Measurements from ENCODE around the gene SLC6A3.
"Not testable (repeated sequence)": the region's sequence is repeated elsewhere in the genome, so short reads cannot be mapped to it uniquely, and the experiment has no call there.

Gene SLC6A3

DNA sequence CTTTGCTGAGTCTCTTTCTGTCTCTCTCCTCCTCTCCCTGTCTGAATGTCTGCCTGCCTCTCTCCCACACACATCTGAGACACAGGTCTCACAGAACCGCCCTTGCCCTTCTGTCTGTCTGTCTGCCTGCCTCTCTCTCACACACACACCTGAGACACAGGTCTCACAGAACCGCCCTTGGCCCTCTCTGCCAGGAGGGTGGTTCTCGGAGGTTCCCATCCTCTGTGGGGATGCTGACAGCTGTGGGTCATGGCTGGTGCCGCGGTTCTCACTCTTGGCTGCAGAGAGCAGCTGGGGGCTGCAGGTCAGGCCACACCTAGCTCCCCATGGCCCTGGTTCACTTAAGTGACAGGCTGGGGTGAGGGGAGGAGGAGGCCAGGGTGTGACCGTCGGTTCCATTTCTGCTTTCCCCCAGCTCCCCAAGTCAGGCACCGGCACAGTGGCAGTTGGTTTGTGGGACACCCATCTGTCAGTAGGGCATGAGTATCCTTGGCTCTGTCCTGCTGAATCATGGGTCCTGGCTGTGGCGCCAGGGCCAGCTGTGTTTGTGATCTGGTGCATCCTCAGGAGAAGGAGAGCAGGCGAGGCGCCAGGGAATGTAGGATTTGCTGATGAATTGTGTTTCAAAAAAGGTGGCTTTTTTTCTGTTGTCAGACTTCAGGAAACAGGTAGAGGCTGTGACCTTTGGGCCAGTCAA is 58.0 kb downstream of the SLC6A3 start:
- DNase-seq (ENCODE audit: low spot score): no peak

- DNase-seq (ENCODE audit: low spot score): peak; percentile 71
Observed at GRCh38 chr5:1386274-1386717, 58.9 kb downstream of the SLC6A3 start.

DNA sequence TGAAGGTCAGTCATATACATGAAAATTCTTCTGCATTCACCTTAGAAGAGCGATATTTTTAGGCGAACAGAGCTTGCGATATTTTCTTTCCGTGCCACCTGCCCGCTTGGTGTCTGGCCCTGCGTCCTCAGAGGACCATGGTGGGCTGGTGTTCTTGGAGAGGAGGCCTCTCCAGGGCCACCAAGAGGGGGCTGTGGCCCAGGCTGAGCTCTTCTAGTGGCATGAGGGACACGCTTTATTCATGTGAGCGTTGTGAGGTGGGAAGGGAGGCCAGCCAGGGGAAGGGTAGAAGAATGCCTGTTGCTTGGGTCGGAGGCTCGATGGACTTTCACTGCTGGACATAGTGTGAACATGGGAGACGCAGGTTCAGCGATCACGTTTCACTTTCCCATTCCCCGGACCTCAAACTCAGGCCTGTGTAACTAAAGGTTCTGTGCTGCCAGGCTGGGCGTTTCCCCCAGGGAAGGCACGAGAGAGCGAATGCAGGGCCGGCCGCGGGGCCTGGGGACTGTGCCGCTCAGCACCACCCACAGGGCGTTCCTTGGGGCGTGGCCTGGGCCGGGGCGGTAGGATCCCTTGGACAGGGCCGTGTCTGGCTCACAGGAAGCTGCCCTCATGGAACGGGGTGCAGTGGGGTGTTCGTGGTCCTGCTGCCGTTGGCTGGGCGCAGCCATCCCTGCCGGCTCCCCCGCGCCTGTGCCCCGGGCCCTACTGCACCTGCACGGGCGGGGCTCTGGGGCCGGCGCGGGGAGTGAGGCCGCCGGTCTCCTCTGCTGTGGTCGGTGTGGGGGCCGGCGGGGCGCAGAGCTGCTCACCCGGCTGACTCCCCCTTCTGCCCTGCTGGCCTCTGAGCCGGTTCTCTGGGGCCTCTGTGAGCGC is 59.6 kb downstream of the SLC6A3 start:
- peak; percentile 91 for DNase-seq (ENCODE audit: low spot score)

DNA sequence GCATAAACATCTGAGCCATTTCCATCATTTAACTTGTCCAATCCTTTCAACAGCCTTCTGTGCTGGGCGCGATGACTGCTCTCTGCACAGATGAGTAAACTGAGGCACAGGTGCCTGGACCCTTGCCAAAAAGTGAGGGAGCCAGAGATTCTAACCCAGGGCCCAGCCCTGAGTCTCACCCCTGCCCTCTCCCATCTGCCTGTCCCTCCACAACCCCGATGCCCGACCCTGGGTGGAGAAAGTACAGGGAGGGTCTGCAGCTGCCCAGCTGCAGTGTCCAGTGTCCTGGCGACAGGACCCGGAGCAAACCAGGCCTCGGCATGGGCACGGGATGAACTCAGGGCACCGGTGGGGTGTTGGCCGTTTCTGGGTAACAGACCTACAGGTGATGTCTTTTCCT is 60.7 kb downstream of the SLC6A3 start:
- DNase-seq (ENCODE audit: low spot score): no peak

GRCh38 chr5:1383886-1384401 is 61.3 kb downstream of the SLC6A3 start:
- DNase-seq (ENCODE audit: low spot score): no peak

DNA sequence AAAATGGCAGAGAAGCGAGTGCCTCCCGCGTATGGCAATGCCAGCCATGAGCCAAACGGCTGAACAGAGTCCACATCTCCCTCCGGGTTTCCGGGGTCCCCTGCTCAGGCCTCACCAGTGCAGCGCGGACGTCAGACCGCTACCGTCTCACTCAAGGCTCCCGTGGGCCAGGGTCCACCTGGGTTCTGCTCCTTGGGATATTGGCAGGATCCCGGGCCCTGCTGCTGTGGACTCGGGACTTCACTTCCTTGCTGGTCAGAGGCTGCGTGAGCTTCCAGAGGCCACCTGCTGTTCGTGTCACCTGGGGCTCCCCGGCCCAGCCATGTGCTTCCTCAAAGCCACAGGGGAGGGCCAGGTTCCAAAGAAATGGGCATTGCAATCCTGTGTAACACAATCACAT is 61.9 kb downstream of the SLC6A3 start:
- DNase-seq (ENCODE audit: low spot score): no peak

DNA sequence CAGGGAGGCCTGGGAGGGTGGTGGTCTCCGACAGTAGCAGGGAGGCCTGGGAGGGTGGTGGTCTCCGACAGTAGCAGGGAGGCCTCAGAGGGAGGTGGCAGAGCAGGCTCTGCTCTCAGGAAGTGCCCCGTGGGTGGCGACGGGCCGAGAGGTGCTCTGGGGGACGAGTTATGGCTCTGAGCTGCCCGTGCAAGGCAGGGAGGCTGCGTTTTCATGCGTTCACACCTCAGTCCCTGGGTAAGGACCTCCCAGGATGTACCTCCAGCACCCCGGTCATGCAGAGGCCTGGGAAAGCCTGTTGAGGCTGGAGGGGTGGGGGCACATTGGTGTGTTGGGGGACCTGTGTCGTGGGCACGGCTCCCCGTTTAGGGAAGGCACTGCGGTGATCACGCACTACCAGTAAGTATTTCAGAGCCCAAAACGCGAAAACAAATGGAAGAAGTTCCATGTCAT is 63.0 kb downstream of the SLC6A3 start:
- DNase-seq (ENCODE audit: low spot score): no peak

GRCh38 chr5:1381370-1382247 is 63.6 kb downstream of the SLC6A3 start:
- no peak for DNase-seq (ENCODE audit: low spot score)

- no peak for DNase-seq (ENCODE audit: low spot score)
Observed at GRCh38 chr5:1380910-1381309, 64.3 kb downstream of the SLC6A3 start.

DNA sequence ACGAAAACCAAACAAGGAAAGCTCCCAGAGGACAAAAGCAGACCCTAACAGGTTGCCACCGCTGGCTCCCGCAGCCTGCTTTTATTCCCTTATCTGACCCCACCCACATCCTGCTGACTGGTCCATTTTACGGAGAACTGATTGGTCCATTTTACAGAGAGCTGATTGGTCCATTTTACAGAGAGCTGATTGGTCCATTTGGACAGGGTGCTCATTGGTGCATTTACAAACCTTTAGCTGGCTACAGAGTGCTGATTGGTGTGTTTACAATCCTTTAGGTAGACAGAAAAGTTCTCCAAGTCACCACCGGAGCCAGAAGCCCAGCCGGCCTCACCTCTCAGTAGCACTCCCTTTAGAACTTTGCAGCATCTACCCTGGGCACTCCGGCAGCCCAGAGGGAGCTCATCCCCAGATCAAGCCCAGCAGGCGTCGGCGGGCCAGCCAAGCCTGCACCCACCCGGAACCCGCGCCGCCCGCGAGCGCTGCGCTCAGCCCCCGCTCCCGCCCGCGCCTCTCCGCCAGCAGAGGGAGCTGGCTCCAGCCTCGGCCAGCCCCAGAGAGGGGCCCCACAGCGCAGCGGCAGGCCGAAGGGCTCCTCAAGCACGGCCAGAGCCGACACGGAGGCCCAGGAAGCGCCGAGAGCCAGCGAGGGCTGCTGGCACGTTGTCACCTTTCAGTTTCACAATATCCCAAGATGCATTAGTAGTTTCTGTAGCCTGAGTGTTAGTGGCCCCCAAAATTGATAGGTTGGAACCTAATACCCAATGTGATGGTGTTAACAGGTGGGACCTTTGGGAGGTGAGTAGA is 65.0 kb downstream of the SLC6A3 start:
- no peak for DNase-seq (ENCODE audit: low spot score)

DNA sequence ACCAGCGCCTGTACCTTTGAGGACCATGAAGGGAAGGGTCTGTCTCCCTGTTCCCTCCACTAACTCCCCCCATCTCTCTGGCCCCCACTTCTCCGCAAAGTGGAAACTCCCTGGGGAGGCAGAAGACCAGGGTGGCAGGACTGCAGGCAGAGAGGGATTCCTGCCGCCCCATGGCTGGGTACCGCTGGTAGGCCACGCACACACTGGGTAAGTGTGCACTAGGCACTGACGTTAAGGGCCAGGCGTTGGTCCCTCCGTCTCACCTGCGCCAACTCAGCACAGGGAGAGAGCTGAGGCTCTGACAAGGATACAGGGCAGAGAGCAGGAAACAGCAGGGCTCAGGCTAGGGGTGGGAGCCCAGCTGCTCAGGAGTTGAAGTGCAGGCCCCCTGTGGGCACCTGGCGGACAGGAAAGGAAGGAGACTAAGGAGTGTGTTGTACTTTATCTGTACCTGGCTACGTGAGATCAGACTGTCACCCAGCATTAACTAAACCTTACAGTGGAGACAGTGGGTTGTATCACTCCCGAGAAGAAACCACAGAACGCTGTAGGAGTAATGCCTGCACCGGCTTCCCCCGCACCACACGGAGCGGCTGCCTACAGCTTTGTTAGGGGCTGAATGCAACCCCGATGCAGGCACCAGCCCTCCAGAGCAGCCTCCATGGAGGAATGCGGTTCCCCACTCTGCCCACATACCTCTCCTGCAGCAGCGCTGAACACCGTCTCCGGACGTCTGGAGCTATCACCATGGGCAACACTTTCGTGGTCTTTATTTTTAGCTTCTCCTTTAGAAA is 66.2 kb downstream of the SLC6A3 start:
- DNase-seq (ENCODE audit: low spot score): no peak

GRCh38 chr5:1378096-1378495 is 67.1 kb downstream of the SLC6A3 start:
- DNase-seq (ENCODE audit: low spot score): no peak

- no peak for DNase-seq (ENCODE audit: low spot score)
Observed at GRCh38 chr5:1376981-1377380, 68.3 kb downstream of the SLC6A3 start.

GRCh38 chr5:1375871-1376810 is 69.1 kb downstream of the SLC6A3 start:
- DNase-seq (ENCODE audit: low spot score): no peak

GRCh38 chr5:1374679-1375055 is 70.6 kb downstream of the SLC6A3 start:
- DNase-seq (ENCODE audit: low spot score): no peak

DNA sequence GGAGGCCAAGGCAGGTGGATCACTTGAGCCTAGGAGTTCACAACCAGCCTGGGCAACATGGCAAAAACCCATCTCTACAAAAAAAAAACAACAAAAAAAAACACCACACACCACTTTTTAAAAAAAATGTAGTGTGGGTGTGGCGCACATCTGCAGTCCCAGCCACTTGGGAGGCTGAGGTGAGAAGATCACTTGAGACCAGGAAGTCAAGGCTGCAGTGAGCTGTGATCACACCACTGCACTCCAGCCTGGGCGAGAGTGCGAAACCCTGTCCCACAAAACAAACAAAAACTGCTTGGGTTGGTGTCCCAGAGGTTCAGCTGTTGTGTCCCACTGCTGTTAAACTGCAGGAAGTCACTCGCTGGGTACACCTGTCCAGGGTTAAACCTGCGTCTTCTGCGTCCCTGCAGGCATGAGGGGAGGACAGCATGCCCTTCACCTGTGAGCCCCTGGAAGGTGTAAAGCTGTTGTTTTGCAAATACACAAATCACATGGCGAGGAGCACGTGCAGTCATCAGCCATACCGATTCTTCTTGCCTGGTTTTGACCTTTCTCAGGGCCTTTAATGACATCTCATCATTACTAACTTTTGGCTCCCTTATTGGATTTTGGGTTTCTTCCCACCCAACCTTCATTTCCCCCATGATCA is 71.1 kb downstream of the SLC6A3 start:
- no peak for DNase-seq (ENCODE audit: low spot score)

DNA sequence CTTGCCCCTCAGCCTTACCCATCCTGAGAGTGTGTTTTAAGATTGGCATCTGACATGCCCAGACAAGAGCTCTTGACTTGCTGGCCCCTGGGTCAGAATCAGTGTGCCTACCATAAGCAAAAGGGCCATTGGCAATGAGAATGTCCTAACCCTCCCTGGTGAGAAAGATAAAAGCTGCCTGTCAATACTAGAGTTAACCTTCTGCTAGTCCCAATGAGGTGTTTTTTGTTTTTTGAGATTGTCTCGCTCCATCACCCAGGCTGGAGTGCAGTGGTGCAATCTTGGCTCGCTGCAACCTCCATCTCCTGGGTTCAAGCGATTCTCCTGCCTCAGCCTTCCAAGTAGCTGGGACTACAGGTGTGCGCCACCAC is 73.3 kb downstream of the SLC6A3 start:
- DNase-seq (ENCODE audit: low spot score): not testable (repeated sequence)

GRCh38 chr5:1371218-1371971 is 73.8 kb downstream of the SLC6A3 start:
- no peak for DNase-seq (ENCODE audit: low spot score)

Data from SW480 (cell line).